ENCODE measurements around the gene GPRIN3.

Gene GPRIN3

GRCh38 chr4:89307446-89308160 is at the start of gene GPRIN3:
Gene GPRIN3, minus strand, starts transcription at chr4:89307800. Its CDS starts 57,690 bp downstream, at chr4:89250110.
- no peak for FAIRE-seq

DNA sequence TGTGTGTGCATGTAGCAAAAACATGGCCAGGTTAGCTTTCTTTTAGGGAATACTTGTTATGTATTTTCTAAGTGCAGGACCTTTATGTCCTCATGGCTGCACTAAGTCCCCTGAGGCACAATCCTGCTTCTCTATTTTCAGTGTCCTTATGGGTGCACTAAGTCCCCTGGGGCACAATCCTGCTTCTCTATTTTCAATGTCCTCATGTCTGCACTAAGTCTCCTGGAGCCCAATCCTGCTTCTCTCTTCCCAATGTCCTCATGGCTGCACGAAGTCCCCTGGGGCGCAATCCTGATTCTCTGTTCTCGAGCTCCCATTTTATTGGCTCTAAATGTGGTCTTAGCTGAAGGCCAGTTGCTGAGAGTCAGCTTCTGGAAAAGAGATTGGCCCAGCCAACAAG is 49.7 kb upstream of the GPRIN3 start:
- no peak for FAIRE-seq

GRCh38 chr4:89356086-89356485 is 48.5 kb upstream of the GPRIN3 start:
- no peak for FAIRE-seq

DNA sequence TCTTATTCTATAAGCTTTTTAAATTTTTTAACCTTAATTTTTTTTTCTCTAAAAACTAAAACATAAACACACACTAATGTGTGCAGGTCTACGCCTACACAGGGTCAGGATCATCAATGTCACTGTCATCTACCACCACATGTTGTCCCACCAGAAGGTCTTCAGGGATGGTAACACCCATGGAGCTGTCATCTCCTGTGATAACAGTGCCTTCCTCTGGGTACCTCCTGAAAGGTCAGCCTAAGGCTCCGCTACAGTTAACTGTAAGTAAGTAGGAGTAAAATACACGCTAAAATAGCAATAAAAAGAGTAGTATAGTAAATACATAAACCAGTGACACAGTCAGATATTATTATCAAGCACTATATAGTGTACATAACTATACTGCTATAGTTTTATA is 45.9 kb upstream of the GPRIN3 start:
- FAIRE-seq = no peak

DNA sequence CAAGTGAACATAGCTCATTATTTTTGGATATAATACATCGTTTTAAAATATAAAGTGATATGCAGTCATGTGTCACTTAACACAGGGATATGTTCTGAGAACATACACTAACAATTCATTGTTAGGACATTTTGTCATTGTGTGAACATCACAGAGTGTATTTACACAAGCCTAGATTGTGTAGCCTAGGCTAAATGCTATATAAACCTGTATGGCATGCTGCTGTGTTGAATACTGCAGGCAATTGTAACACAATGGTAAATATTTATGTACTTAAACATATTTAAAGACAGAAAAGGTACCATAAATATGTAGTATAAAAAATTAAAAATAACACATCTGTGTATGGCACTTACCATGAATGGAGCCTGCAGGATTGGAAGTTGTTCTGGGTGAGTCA is 44.9 kb upstream of the GPRIN3 start:
- FAIRE-seq = no peak

DNA sequence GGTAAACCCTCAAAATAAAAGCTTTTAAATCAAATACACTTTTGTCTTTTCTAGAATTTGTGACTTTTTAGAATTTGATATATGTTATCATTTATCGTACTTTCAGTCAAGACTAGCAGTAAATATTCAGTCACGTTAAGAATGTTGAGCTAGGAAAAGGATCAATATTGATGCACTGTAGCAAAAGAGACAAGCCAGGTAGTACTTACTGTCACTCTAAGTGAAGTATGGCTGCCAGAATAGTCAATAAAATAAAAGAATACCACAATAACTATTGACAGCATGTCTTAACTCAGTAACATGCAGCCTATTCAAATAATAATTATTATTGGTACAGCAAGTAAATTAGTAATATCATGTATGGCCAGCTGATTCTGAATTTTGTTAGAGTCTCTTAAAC is 43.6 kb upstream of the GPRIN3 start:
- no peak for FAIRE-seq

- FAIRE-seq = no peak
Measured at GRCh38 chr4:89347363-89348025, 39.9 kb upstream of the GPRIN3 start.

DNA sequence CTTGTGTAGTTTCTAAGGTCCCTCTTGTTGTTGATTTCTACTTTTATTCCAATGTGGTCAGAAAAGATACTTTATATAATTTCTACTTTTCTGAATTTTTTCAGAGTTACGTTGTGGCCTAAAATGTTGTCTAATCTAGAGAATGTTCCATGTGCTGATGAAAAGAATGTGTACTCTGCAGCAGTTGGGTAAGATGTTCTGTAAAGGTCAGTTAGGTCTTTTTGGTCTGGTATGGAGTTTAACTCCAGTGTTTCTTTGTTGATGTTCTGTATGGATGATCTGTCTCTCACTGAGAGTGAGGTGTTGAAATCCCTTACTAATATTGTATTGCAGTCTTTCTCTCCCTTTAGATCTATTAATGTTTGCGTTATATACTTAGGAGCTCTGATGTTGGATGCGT is 37.0 kb upstream of the GPRIN3 start:
- FAIRE-seq = no peak

GRCh38 chr4:89338206-89338605 is 30.6 kb upstream of the GPRIN3 start:
- no peak for FAIRE-seq

- no peak for FAIRE-seq
Measured at GRCh38 chr4:89337681-89338080, 30.1 kb upstream of the GPRIN3 start.

DNA sequence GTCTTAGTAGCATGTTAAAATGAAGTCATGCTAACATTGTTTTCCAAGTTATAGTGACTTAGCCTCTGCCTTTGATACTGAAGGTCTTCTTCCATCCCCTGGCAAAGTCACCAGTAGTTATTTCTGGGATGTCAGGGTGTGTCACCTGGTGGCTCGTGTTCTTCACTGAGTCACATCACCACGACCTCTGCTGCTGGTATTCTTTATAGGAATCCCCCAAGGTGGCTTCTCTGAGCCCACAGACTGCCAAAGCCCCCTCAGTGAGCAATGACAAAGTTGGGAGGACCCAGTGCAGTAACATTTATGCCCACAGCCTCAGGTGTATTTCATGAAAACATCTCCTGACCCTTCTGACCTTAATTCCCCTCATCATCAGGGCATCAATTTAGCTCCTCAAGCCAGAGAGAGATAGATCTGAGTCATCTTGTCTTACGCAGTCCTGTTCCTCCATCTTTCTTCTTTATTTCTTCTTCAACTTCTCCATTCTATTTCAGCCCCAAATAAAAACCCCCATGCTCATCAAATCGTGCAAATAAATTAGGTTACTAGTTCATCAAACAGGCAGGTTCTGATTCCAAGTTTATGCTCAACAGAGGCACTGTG is 29.3 kb upstream of the GPRIN3 start:
- no peak for FAIRE-seq

DNA sequence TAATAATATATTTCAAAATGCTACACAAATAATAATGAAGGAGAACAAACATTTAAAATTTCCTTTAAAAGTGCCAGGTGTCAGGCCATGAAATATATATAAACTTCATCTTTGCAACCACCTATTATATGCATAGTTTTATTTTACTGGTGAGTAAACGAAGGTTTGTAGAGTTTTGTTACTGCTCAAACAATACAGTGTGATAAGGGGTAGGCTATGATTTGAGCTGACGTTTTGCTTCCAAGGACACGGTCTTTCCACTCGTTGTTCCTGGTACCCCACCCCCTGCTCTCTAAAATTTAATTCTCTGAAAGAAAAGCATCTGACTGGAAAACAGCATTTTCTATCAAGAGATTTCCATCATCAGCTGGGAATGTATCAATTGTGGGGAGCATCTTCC is 27.2 kb upstream of the GPRIN3 start:
- no peak for FAIRE-seq

DNA sequence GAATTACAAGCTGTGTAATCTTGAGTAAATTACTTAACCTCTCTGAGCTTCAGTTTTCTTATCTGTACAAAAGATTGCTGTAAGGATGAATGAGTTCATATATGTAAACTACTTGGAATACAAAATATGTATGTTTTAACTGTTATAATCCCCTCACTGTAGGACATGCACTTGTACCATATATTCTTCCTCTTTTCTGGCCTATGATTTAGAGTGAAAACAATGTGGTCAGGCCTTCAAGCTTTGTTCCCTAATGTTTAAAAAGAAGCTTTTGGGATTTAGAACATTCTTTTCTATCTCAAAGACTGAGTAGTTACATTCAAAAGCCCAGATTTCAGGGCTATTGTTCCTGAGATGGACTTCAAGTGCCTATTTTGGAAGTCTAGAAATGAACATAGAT is 26.7 kb upstream of the GPRIN3 start:
- FAIRE-seq = no peak

GRCh38 chr4:89331686-89332544 is 24.3 kb upstream of the GPRIN3 start:
- no peak for FAIRE-seq

- no peak for FAIRE-seq
Measured at GRCh38 chr4:89331197-89331596, 23.6 kb upstream of the GPRIN3 start.

DNA sequence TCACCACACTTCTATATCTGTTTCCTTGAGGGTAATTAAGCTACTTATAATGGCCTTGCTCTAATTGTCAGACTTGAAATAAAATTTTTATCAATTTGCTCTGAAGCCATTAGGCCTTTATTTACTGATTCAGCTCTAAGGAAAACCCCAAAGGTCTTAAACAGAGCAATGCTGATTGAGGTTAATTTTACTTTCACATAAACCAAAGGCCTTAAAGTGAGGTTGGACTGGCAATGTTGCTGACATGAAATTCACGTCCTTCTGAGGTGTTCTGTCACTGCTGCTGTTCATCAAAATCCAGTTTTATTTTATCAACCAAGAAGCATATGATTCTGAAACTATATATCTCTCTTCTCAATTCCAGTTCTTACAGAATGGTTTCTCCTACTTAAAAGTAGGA is 21.7 kb upstream of the GPRIN3 start:
- FAIRE-seq = no peak

DNA sequence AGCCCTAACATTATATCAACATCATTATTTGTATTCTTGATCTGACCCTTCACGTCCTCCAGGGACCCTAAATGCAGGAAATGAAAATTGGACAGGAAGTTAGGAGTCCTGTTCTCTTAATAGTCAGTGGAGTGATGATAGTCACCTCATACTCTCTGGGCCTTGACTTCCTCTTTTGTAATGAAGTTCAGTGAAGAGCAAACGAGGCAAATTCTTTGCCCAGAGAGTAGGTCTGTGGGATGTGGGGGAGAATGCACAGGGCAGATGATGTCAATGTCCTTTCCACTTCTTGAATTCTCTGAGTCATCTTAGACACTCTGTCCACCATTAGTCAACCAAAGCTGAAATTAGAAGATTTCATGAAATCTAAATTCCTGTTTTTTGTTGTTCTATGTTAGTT is 17.1 kb upstream of the GPRIN3 start:
- no peak for FAIRE-seq

DNA sequence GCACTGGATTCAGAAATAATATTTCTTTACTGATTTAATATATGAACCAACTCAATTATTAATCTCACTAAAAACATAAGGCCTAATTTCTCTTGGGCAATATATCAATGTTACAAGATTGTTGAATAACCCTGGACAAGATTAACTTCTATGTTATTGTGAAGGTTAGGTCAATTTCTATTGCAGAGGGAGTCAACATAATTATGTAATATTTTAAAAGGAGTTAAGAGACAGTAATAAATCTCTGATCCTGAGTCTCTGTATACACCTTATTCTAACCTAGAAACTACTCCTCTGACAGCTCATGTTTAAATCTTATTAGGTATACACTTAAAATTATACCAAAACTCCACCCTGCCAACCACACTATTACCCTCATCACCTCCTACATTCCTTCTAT is 15.1 kb upstream of the GPRIN3 start:
- FAIRE-seq = no peak

DNA sequence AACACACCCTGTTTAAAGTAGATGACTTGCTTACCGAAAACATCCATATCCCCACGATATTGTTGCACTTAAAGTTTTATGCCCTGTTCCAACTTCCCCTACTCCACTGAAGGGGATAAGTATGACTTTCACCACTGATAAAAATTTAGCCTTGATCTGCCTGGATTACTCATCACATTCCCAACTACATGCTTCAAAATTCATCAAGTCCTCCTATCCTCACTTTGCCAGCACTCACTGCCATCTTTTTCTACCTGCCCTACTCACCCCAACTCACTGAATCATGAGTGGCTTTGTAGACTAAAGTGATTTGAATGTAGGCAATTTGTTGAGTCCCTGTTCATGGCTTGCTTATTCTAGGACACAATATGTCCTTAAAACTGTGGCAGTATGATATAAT is 12.2 kb upstream of the GPRIN3 start:
- FAIRE-seq = no peak

- no peak for FAIRE-seq
Measured at GRCh38 chr4:89316931-89317366, 9.3 kb upstream of the GPRIN3 start.

- FAIRE-seq = no peak
Measured at GRCh38 chr4:89316211-89316610, 8.6 kb upstream of the GPRIN3 start.

- FAIRE-seq = no peak
Measured at GRCh38 chr4:89314291-89314690, 6.7 kb upstream of the GPRIN3 start.

GRCh38 chr4:89312066-89312465 is 4.5 kb upstream of the GPRIN3 start:
- no peak for FAIRE-seq
